Colonic mucosa (tissue), 4 donors: ENCODE data around the gene BCL7A. TPM values are rescaled to one million over a fixed set of nuclear protein-coding genes. Genes with fewer than 3 reads are reported as not detected.

Experiments used
- DNase-seq: peaks from one replicate; pipeline ENCODE4 v3.0.0-alpha.2; 2020
- H3K27ac ChIP-seq: fragments of 200-600 bp; one replicate; pipeline ENCODE4 v1.8.0; 2021
- H3K27me3 ChIP-seq: fragments of 200-600 bp; one replicate; pipeline ENCODE4 v1.8.0; 2021
- H3K36me3 ChIP-seq: fragments of 200-600 bp; one replicate; pipeline ENCODE4 v1.8.0; 2021
- H3K4me1 ChIP-seq: fragments of 200-600 bp; one replicate; pipeline ENCODE4 v1.8.0; 2021; ENCODE audit warnings: mild to moderate bottlenecking
- H3K4me3 ChIP-seq: fragments of 200-600 bp; one replicate; pipeline ENCODE4 v1.8.0; 2021
- H3K9ac ChIP-seq, 2 donors: one replicate each; pipeline ENCODE4 v1.7.0; 2013; ENCODE audit warnings: control low read depth in 2 of 2, low read depth in 2 of 2, low read length in 2 of 2
- H3K9me3 ChIP-seq: fragments of 200-600 bp; one replicate; pipeline ENCODE4 v1.8.0; 2021
- CTCF ChIP-seq: fragments of 200-600 bp; IDR thresholded peaks from one replicate; pipeline ENCODE4 v1.8.0; 2022; ENCODE audit warnings: antibody characterized with exemption, mild to moderate bottlenecking
- intact Hi-C: fragments of 100-400 bp; cut with DNase I; formaldehyde crosslinking; loops from one replicate; pipeline ENCODE4 v1.14.1; 2022
- total RNA-seq, 2 donors: library from RNA; stranded (reverse); fragmentation: NEBNext Ultra II Directional in 1 of 2; extraction: Animal tissue kit (Norgen Biotek cat#: 25700) in 1 of 2; gene quantifications; one replicate each; pipeline ENCODE4 v1.2.1, GENCODE V29; 2021
- donor health status: healthy.
- donor health status: DM: no; HTN: no; CAD: no.
- donor health status: DM: no; HTN: no; CAD: no.

BCL7A gene
- total RNA-seq, 2 donors from 2014 or later: 7.0 to 10.0 TPM

- DNase-seq: no peak
- H3K9me3 ChIP-seq: no peaks in the 10 kb centered on the region
- intact Hi-C loops: no loop called here
- no peaks in the 10 kb centered on the region for H3K27me3 ChIP-seq
- H3K36me3 ChIP-seq: no peaks in the 10 kb centered on the region
- H3K4me1 ChIP-seq: no peaks in the 10 kb centered on the region
- no peak overlapping the region for H3K4me3 ChIP-seq
- no peak for TF ChIP-seq CTCF
- no peak overlapping the region for H3K9ac ChIP-seq
- no peak overlapping the region for H3K27ac ChIP-seq
Observed at GRCh38 chr12:121996050-121996944, 25.4 kb upstream of the BCL7A start.

- no peaks in the 10 kb centered on the region for H3K27me3 ChIP-seq
- intact Hi-C loops: no loop called here
- no peak overlapping the region for H3K27ac ChIP-seq
Observed at GRCh38 chr12:121996945-121997612, 24.6 kb upstream of the BCL7A start.

DNA sequence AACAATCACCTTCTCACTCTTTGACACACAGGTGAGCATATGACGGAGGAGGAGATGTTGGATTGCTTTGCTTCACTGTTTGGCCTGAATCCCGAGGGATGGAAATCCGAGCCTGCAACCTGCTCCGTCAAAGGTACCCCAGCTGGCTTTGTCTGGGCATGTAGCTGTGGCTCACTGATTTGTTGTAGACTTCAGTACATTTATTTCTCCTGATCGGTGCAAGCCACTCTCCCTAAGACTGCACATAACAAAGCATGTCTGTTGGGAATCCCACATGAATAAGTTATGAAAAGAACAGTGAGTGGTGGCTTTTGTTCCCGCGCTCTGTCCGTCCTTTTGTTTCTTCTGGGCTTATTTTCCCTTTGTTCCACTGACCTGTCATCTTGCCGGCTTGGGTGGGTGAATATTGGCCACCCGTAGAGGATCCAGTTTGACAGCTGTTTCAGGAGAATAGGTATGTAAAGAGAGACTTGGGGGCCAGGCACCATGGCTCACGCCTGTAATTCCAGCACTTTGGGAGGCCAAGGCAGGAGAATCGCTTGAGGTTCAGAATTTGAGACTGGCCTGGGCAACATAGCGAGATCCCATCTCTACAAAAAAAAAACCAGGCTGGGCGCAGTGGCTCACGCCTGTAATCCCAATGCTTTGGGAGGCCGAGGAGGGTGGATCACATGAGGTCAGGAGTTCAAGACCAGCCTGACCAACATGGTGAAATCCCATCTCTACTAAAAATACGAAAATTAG, 20.0 kb upstream of the BCL7A start:
- intact Hi-C loops: no loop called here
- H3K36me3 ChIP-seq: no peaks in the 10 kb centered on the region
- H3K27ac ChIP-seq: no peak overlapping the region
- H3K9ac ChIP-seq: no peak overlapping the region
- DNase-seq: no peak
- no peaks in the 10 kb centered on the region for H3K9me3 ChIP-seq
- TF ChIP-seq CTCF: no peak
- no peaks in the 10 kb centered on the region for H3K4me1 ChIP-seq
- no peak overlapping the region for H3K4me3 ChIP-seq
- no peaks in the 10 kb centered on the region for H3K27me3 ChIP-seq

More at GRCh38 chr12:121996945-121997612, 24.6 kb upstream of the BCL7A start:
- H3K9me3 ChIP-seq: no peaks in the 10 kb centered on the region
- H3K4me3 ChIP-seq: no peak overlapping the region
- H3K9ac ChIP-seq: no peak overlapping the region
- H3K4me1 ChIP-seq: no peaks in the 10 kb centered on the region
- no peaks in the 10 kb centered on the region for H3K36me3 ChIP-seq
- DNase-seq: no peak
- TF ChIP-seq CTCF: no peak

DNA sequence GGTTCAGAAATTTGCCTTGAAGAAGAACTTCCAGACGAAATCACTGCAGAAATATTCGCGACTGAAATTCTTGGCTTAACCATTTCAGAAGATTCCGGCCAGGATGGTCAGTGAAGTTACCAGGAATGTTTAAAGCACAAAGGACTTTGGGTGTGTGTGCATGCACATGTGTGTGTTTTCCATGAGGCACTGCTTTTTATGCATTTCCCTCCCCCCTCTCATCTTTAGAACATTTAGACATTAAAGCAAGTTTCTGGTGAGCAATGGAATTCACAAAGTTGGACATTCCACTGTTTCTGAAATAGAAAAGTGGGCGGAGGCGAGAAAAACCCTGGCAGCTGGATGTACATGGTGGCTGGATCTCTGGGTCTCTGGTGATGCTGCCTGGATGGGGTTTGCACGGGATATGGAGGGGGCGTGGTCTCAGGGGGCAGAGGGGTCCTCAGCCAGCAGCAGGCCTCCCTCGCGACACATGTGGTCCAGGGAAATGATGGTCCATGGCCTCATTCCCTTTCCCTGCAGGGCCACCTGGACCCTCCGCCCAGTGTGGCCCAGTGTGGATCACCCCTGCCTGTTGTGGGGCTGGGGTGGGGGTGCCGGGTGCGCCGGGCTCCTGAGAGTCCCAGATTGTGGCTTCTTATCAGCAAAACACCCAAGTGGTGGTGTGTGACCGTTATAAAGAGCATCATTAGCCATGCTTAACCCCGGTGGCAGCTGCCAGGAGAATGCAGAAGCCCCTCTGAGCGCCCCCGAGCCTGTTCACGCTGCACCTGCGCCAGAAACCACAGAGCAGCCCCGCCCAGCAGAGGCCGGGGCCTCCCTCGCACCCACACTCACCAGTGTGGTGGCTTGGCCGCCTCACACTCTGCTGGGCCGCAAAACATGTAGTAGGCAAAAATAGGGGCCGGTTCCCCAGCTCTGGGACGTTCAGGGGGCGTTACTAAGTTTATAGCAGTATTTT, 17.8 kb upstream of the BCL7A start:
- H3K27me3 ChIP-seq: no peaks in the 10 kb centered on the region
- H3K9me3 ChIP-seq: no peaks in the 10 kb centered on the region
- H3K36me3 ChIP-seq: no peaks in the 10 kb centered on the region
- intact Hi-C loops: no loop called here
- no peak overlapping the region for H3K27ac ChIP-seq
- TF ChIP-seq CTCF: no peak
- DNase-seq: no peak
- no peak overlapping the region for H3K4me3 ChIP-seq
- H3K9ac ChIP-seq: no peak overlapping the region
- no peaks in the 10 kb centered on the region for H3K4me1 ChIP-seq
